HG02763 (cell line): ENCODE measurements around the gene NTRK2.

ENCODE experiments used
- ATAC-seq: cut with Tn5 transposase; IDR thresholded peaks from one replicate; pipeline ENCODE4 v1.9.1; 2021; ENCODE audit warnings: mild to moderate bottlenecking, moderate library complexity; ENCODE audit not compliant: unreplicated experiment

The NTRK2 gene

DNA sequence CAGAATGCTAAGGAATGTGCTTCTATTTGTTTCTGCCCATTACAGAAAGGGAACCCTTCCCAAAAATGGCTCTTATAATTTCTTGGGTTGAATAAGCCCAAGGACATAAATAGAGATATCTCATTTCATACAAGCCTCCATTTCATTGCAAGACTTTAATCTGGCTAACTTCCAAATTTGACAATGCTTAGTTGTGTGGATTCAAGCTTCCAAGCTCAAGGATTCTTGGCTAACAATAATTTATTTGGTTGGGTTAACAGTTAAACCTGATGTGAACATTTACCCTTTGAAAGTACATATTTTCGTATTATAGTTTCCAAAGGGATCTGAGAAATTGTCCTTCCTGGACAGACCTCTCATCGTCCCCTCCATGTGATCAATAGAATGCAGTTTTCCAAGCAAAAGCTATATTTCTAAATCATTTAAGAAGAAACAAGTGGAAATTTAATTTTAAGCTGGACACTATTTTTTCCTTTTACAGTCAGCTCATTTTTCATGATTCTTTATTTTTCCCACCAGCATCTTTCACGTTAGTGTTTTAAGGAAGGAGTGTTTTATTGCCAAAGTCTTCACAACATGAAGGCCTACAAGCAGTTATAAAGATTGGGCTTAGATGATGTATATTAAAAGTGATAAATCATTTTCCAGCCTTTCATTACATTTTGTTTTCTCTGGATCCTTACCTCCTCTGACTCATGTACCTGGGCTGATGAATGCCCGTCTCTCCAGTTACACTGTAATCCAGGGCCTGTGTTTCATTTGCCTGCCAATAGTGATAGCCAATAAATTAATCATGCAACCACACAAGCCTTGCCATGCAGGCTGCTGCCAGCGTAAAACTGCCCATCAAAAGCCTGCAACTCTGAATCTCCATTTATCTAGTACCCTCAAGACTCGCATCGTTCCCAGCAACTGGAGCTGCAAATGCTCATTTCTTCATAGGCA is 176.7 kb downstream of the NTRK2 start:
- no peak for ATAC-seq

DNA sequence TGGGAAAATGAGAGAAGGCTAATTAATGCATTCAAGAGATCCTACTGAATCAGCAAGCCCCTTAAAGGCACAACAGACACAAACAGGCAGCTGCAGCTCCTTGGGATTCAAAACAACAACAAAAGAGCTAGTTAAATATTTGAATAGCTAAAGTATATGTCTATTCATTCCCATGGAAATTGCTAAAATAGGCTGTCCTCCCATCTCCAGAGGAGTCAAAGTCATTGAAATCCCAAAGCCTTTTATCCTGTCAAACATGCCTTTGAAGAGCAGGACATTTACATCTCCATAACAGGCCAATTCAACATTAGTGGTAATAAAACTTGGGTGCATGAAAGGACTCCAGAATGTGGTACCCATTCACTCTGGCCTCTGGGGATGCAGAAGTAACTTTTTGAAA is 177.4 kb downstream of the NTRK2 start:
- no peak for ATAC-seq

DNA sequence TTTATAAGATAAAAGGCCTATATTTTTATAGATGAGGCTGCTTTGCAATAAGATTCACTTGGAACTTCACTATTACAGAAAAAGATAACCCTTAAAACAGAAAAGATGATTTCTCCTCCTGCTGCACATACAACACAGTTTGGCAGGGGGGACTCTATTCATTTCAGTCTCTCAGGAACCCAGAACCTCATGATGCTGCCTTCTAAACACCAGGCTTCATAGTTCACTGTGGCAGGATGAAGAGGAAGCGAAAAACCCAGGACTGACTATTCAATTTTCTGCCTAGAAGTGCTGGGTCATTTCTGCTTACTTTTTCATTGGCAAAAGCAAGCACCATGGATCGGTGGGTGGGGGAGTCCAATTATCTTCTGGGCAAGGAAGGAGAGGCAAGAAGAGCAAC is 179.5 kb downstream of the NTRK2 start:
- ATAC-seq, result no peak

DNA sequence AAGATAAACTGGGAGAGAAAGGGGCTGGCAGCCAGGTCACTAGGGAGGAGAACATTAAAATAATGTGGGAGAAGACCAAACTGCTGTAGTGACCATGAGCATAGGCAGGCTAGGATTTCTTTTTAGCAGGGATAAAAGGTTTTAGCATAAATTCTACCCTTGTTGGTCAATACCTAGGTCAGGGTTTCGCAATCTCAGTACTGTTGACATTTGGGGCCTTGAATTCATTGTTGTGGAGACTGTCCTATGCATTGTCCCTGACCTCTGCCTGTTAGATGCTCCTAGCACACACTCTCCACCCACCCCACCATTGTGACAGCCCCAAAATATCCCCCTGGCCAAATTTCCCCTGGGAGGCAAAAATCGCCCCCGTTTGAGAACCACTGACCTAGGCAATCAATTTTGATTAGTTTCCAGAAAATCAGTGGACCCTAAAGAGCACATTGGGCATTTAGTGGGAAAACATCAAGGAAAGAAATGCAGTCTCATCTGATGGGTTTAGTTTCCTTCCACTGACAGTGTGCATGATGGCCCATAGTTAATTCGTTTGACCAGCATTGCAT is 181.4 kb downstream of the NTRK2 start:
- no peak for ATAC-seq

DNA sequence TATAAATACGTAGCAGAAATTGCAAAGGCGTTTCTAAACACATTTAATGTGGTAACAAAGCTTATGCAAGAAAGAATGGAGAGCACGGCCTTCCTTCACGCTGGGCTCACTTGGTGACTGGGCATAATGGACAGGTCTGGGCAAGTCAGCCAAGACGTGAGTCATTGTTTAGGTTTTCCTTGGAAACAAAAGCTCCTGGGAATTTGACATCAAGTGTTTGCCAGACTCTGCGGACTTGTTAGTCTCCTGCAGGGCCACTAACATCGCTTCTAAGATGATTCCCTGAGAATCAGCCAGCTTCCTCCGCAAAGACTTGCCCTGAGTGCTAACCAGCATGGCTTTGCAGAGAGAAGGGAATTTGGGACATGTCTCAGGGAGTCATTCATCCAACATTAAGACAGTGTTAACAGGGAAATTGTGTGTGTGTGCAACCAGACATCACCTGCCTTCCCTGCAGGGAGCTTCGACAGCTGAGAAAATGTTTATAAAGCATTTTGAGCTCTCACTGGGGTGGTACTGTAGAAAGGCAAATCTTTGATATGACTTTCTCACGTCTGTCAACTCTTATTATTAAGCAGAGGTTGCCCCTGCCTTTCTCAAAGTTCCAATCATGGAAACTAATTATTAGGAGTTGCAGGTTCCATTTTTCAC is 182.5 kb downstream of the NTRK2 start:
- ATAC-seq, result no peak

DNA sequence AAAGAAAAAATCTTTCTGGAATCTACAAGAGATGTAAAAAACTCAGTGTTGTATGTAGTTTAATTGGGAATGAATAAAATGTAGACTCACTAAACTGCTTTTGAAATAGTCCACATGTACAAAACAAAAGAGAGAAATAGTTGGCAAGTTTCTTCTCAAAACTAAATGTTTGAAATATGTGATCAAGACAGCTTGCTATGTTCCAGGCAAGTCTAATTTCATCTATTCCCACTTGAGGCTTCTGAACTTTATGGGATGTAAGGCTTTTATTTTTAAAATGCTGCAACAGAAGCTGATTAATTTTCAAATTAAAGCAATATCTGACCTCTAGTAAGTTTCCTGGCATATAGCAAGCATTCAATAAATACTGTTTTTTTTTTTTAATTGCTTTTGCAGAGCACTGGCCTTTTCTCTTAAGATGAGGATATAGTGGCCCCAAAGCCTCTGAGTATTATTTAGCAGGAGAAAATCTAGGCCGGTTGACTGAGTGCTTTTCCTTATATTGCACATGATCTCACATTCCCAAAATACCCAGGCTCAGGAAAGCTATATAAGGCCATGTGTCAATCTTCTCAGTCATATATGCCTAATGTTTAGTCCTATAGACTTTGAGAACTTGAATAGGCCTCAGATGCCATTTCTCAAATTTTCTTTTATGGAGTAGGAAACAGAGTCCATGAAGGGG is 183.2 kb downstream of the NTRK2 start:
- no peak for ATAC-seq

DNA sequence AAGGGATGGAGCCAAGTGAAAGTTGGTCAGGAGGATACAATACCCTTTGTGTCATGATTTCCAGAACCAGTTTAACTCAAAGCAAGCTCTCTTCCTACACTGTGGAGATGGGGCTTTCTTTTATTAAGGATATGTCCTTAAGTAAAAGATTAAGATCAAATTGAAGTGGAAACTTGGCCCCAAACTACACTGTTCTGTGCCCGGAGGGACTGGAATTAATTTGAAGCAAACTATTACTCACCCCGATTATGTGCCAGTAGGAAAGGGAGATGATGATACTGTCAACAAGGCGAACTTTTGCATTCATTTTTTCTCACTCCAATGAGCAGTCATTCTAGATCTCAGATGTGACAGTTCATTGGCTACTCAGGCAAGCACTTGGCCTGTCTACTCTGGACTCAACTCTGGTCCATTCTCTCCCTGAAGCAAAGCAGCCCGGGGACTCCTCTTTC is 186.7 kb downstream of the NTRK2 start:
- no peak for ATAC-seq

DNA sequence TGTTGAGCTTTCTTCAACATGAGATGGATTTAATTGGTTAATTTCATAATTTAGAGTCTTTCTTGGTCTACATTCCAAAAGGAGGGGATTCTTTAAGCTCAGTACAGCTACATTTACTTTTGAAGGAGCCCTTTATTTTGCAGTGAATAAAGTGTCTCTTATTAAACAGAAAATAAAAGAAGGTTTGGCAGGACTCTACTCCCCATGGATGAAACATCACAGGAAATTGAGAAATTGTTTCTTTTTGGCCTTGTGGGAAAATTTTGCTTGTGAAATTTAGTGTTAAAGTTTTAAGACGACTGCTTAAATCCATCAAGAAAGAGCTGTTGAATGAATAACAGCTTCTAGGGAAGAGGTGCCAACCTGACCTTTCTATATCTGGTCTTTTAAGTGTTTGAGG is 187.7 kb downstream of the NTRK2 start:
- ATAC-seq, result no peak

DNA sequence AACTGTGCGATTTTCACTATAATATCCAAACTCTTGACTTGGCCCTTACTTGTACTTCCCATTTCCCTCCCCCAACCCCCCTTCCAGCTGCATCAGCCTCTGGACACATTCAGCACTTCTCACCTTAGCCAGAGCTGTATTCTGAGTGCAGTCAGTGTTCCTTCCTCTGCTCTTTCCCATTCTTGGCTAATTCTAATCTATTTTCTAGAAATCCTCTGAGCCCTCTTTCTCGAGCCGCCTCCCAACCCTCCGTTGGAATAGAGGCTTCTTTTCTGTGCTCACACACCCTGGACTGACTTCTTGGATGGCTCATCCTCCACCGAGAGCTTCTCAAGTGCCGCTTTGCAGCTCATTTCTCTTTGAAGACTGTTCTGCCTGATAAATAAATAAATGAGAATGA is 188.8 kb downstream of the NTRK2 start:
- no peak for ATAC-seq

DNA sequence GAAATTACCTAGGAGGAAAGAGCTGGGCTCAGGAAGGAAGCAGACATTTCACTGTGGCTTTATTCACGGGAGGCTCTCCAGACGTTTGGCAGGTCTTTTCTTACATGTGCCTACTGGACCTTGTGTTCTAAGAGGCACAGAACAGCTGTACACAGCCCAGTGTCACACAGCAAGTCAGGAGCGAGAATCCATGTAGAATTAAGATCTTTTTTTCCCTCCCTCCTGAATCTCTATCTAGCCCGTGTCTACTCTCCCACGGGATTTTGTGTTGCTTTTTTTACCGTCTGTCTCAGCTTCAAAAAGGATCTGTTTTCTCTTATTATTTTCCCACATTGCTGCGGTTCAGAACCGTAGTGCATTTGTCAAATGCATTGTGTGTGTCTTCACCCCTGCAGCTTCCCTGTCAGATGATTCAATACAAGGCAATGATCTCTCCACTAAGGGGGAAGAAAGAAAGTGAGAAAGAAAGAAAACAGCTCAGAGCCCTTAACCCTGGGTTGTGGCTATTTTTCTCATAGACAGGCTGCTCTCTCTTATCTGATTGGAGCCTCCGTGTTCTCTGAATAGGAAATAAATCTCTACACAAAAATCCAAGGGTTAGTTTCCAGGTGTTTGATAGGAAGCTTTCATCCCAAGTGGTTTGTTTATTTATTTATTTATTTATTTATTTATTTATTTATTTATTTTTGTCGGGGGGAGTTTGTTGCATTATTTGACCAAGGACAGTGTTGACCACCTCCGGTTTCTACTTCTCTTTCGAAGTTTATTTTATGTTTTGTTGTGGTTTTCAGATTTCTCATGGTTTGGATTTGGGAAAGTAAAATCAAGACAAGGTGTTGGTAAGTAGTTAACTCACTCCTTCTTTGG is 191.0 kb downstream of the NTRK2 start:
- no peak for ATAC-seq

DNA sequence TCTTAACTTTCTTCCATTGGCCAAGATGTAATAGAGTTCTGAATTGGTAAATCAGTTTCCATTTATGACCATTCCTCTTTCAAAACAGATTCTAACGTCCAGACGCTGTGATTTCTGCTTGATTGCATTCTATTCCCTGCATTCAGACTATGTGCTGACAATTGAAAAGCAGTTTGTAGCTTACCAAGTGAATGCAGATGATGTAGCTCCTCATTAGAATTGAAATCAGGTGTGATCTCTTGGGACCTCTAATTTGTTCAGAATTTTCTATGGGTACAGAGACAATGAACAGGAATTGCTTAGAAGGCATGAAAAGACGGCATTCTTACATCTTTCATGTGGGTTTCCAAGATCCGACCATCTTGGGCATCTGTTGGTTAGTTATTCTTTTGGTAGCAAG is 191.9 kb downstream of the NTRK2 start:
- ATAC-seq, result no peak

DNA sequence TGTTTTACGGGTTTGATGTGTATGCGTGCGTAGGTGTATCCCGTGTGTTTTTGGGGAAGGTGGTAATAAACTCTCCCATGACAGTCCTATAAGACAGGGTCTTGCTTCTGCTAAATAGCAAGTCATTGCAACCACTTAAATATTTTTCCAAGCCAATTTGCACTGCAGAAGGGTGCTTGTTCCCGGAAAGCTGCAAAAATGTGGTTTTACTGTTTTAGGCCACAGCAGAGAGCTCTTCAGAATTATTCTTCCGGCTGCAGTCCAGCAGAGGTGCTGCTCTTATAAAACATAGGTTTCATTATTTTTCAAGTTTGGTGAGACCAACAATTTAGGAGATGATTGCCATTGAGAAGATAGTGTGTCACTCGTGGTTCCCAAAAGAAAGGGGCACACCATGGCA is 192.8 kb downstream of the NTRK2 start:
- ATAC-seq, result no peak

DNA sequence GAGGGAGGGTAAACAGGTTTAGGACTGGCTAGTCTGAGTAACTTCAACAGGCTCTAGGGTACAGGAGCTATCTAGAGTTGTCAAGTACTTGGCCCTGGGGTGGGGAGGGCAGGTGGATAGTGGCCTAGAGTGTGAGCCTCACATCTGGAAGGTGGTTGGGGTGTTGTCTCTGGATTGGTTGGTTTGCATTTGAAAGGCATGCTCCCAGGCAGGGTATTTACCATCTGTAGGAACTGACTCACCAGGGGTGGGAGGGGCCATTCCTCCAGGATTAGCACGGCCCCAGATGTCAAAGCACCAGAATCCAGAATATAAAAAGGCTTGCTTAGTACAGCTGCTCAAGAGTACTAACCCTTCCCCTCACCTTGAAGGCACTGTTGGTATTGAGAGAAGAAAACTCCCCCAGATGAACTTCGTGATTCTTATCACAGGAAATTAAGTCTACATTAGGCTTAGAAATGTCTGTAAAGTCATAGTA is 193.3 kb downstream of the NTRK2 start:
- no peak for ATAC-seq

DNA sequence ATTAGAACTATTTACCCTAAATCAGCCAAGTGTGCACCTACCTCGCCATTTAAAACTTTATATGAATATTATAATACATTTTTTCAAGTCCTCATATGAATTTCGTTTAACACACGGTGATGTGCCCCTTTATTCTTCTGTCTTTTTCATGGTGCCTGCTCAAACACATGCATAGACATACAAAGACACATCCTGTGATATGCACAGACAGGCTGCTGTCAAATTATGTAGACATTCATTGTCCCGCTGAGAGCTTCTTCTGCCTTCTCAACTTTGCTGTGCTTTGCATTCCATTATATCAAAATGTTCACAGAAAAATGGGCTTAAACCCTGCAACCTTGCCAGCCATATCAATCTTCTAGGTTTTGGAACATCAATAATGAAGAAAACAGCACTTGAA is 193.8 kb downstream of the NTRK2 start:
- no peak for ATAC-seq

DNA sequence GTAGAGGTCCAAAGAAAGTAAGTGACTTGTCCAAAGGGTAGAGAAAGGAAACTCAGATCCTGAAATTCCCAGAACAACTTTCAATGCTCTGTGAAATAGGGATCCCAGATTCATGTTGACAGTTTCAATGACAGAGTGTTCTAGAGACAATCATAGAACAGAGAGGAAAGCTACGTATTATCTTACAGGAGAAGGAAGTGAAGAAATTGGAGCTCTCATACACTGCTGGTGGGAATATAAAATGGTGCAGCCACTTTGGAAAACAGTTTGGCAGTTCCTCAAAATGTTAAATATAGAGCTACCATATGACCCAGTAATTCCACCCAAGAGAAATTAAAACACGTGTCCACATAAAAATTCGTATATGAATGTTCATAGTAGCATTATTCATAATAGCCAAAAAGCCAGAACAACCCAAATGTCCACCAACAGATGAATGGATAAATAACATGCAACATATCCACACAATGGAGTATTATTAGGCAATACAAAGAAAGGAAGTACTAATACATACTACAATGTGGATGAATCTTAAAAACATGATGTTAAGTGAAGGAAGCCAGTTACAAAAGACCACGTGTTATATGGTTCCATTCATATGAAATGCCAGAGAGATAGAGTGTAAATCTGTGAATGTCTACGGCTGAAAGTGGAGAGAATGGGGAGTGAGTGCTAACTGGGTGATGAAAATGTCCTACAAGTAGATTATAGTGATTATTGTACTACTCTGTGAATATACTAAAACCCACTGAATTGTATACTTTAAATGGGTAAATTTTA is 197.1 kb downstream of the NTRK2 start:
- no peak for ATAC-seq

DNA sequence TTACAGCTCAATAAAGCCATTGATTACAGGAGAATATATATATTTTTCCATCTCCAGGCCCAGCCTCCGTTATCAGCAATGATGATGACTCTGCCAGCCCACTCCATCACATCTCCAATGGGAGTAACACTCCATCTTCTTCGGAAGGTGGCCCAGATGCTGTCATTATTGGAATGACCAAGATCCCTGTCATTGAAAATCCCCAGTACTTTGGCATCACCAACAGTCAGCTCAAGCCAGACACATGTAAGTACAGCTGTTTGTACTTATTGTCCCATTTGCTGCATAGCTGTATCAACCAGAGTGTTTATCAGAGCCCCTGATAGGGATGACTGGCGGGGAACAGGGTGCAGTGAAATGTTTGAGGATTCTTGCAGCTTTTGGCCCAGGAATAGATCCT is 197.7 kb downstream of the NTRK2 start:
- no peak for ATAC-seq

DNA sequence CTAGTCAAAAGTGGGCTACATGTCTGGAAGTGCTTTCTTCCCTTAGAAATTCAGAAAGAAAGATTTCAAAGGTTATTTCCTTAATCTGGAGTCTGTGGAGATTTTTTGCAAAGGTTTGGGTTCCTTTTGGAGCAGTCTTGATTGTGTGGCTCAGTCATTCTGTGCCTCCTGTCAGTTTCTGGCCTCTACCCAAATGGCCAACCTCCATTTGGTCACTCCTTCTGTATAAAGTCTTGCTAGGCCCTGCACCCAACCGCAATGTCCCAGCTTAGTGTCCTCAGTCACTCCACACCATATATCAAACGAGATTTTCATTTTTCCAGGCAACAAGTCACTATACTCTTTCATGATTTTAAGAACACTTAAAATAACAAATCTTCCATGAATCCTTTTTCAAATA is 199.6 kb downstream of the NTRK2 start:
- no peak for ATAC-seq

DNA sequence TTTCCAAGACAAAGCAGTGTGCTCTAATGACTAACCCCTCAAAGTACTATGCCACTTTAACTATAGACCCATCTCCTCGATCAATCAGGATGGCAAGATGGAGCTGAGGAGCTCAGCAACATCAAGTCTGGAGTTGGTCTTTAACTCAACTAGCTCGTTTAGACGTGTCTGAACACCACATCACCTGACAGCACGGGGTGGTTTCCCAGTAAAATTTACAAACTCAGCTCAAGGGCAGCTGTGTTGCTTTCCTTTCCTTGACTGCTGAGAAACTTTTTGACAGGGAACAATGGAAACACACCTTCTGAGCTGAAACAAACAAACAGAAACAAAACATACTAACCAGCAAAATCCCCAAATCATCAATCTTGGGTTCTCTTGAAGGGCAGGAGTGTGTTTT is 202.5 kb downstream of the NTRK2 start:
- no peak for ATAC-seq

DNA sequence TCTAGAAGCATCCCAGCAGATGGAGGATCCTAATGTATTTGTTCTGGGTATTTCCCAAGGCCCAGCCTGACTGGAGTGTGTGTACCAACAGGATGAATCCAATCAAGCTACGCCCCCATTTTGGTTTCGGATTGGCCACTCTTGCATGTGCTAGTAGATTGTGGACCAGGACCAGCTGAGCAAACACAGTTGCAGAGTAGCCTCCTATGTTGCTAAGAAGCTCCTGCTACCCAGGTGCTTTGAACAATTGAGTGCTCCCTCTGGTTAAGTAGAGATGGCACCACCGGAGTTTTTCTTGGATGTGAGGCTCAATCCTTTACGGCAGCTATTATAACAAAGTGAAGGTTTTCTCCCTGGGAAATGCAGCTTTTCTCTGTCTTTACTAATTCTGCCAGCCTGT is 204.5 kb downstream of the NTRK2 start:
- no peak for ATAC-seq

DNA sequence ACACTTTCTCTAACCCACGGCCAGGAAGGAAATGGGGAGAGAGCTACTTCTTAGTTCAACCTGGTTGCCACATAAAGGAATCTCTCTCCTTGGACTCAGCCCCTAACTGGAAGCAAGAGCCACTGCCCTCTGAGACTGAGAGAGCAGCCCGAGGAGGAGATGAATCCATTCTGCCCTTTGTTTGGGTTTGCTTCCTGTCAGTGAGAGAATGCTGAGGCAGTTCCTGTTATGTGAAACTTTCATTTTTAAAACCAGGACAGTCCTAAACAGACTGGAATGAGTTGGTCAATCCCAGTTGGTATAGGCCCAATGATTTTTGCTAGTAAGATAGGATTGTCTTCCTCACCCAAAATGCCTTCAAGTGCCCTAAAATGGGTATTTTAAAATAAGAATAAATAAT is 205.1 kb downstream of the NTRK2 start:
- no peak for ATAC-seq
